Naive B cell (primary cell): ENCODE data around the gene GSTM1. TPM values are rescaled to one million over a fixed set of nuclear protein-coding genes. Genes with fewer than 3 reads are reported as not detected.

Source experiments
- ATAC-seq, 2 donors: fragments of 150-1000 bp; cut with Tn5 transposase; 2 replicates each; pipeline ENCODE4 v1.10.0; 2021; ENCODE audit warnings: low read depth in 2 of 2, mild to moderate bottlenecking in 2 of 2, moderate library complexity in 2 of 2
- DNase-seq: peaks from one replicate; pipeline ENCODE4 v3.0.0; 2022
- H3K27ac Mint-ChIP-seq, 6 donors: one replicate each; pipeline ENCODE4 v1.8.0; 2020 to 2022; ENCODE audit warnings: mild to moderate bottlenecking in 6 of 6, mixed read lengths in 6 of 6, moderate library complexity in 5 of 6, inconsistent platforms in 2 of 6
- H3K27me3 Mint-ChIP-seq, 3 donors: one replicate each; pipeline ENCODE4 v1.8.0; 2021 to 2022; ENCODE audit warnings: mixed read lengths in 3 of 3, mild to moderate bottlenecking in 1 of 3
- H3K36me3 Mint-ChIP-seq, 2 donors: one replicate each; pipeline ENCODE4 v1.8.0; 2020 to 2022; ENCODE audit warnings: mixed read lengths in 2 of 2, inconsistent platforms in 1 of 2, mild to moderate bottlenecking in 1 of 2
- H3K4me1 Mint-ChIP-seq, 3 donors: one replicate each; pipeline ENCODE4 v1.8.0; 2020 to 2022; ENCODE audit warnings: mixed read lengths in 3 of 3, inconsistent platforms in 1 of 3, mild to moderate bottlenecking in 1 of 3, moderate library complexity in 1 of 3
- H3K4me3 Mint-ChIP-seq, 8 donors: one replicate each; pipeline ENCODE4 v1.8.0; 2020 to 2022; ENCODE audit warnings: mild to moderate bottlenecking in 8 of 8, mixed read lengths in 8 of 8, moderate library complexity in 8 of 8, inconsistent platforms in 2 of 8
- H3K9me3 Mint-ChIP-seq, 7 donors: one replicate each; pipeline ENCODE4 v1.8.0; 2020 to 2022; ENCODE audit warnings: mixed read lengths in 7 of 7, mild to moderate bottlenecking in 5 of 7, inconsistent platforms in 2 of 7, moderate library complexity in 1 of 7
- polyA plus RNA-seq, 6 donors: library from polyadenylated mRNA; unstranded; fragments of 300-500 nt; fragmentation: Illumina TruSeq; gene quantifications; one replicate each; pipeline ENCODE4 v1.2.3, GENCODE V29; 2021; ENCODE audit warnings: low read depth in 6 of 6

Gene GSTM1
- 10 to 100 TPM in 4 of 6 donors, not detected in 2; 36.6 to 90.7 (median 46.5) TPM for polyA plus RNA-seq

DNA sequence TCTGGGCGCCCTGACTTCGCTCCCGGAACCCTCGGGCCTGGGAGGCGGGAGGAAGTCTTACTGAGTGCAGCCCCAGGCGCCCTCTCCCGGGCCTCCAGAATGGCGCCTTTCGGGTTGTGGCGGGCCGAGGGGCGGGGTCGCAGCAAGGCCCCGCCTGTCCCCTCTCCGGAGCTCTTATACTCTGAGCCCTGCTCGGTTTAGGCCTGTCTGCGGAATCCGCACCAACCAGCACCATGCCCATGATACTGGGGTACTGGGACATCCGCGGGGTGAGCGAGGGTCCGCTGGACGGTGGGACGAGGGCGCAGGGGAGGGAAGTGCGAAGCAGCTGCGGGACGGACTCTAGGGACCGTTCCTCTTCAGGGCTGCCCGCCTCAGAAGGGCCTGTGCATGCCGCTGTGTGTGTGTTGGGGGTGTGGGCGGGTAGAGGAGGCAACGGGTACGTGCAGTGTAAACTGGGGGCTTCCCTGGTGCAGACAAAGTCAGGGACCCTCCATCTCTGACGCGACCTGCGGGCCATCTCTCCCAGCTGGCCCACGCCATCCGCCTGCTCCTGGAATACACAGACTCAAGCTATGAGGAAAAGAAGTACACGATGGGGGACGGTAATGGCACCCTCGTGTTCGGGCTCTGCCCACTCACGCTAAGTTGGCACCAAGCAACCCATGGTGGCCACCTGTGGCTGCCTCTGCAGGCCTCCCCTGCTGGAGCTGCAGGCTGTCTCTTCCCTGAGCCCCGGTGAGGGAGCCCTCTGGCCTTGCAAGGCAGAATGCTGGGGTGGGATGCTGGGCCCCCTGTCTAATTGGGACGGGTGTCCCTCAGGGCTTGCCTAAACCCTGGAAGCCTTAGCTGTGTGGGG lies at the start of gene GSTM1:
GSTM1 (plus strand) TSS at position 177 of the 859 bp plus-strand sequence; CDS start at position 234, 57 bp downstream.
- ATAC-seq (peak; percentile 99), DNase-seq (no peak)
- Mint-ChIP-seq H3K4me3 (peak within 1 kb of the TSS in 6 of 8 donors; percentile 80 to 93 (median 90)), H3K4me1 (peaks cover 0 to 9% (median 0%) of the 10 kb centered on the region in 3 donors), H3K27ac (peak within 1 kb of the TSS in 4 of 6 donors; percentile 44 to 82 (median 73)), H3K27me3 (no peaks in the 10 kb centered on the region), H3K9me3 (peaks cover 0 to 6% (median 0%) of the 10 kb centered on the region in 7 donors), H3K36me3 (no peaks in the 10 kb centered on the region)

DNA sequence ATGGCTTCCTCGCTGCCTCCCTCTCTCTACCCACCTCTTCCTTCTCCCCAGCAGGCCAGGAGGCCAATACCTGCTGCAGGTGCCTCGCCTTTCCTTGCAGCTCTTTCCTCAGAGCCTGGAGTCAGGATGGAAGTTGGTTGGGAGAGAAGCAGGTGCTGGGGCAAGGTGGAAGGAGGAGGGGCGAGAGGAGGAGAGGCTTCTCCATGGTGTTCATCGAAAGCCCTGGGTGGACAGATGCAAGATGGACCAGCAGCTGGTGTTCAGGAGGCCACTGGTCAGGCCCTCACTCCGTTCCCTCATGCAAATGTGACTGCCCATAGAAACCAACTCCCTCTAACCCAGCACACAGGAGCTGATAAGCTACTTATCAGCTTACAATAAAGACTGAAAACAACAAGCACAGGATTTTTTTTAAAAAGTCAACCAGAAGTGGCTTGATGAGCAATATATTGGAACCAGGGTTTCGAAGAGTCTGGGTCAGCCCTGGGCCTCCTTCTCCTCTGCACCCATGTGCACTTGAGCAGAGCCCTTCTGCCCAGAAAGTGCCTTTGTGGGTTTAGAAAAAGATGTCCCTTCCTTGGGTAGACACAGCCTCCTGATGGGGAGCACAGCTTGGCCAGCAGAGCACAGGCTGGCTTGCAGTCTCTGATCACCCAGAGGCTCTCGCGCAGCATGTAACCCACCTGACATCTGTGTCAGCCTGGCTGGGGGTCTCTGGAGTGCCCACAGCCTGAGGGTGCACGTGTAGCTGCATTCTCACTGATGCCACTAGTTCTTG lies 48.4 kb upstream of the GSTM1 start:
- no peak for DNase-seq
- H3K4me3 Mint-ChIP-seq = no peak overlapping the region

DNA sequence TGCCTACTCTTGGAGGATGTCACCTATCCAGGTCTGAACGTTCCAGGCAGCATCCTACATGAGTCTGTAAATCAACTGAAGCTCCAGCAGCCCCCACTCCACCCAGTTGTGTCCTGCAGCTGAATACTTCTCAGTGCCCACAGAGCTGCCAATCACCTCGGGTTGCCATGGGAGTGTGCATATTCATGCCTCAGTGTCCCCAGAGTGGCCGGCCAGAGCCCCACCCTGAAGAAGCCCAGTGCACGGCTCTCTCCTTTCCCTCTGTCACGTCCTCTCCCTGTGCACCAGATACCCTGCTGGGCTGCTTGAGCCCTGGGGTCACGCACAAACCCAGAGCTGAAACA lies 47.8 kb upstream of the GSTM1 start:
- no peak overlapping the region for H3K4me3 Mint-ChIP-seq
- H3K36me3 Mint-ChIP-seq = no peaks in the 10 kb centered on the region
- H3K4me1 Mint-ChIP-seq = peaks cover 3 to 17% (median 16%) of the 10 kb centered on the region in 3 donors
- DNase-seq (no peak), ATAC-seq (no peak)
- no peaks in the 10 kb centered on the region for H3K9me3 Mint-ChIP-seq
- peak overlapping the region in 1 of 6 donors; percentile 49 for H3K27ac Mint-ChIP-seq
- H3K27me3 Mint-ChIP-seq = peaks cover 0 to 13% (median 5%) of the 10 kb centered on the region in 3 donors

More for the DNA sequence above, 48.4 kb upstream of the GSTM1 start:
- ATAC-seq = no peak
- Mint-ChIP-seq H3K27me3 (peaks cover 0 to 13% (median 5%) of the 10 kb centered on the region in 3 donors), H3K27ac (peak overlapping the region in 1 of 6 donors; percentile 33), H3K4me1 (peaks cover 3 to 17% (median 16%) of the 10 kb centered on the region in 3 donors), H3K9me3 (no peaks in the 10 kb centered on the region), H3K36me3 (no peaks in the 10 kb centered on the region)

DNA sequence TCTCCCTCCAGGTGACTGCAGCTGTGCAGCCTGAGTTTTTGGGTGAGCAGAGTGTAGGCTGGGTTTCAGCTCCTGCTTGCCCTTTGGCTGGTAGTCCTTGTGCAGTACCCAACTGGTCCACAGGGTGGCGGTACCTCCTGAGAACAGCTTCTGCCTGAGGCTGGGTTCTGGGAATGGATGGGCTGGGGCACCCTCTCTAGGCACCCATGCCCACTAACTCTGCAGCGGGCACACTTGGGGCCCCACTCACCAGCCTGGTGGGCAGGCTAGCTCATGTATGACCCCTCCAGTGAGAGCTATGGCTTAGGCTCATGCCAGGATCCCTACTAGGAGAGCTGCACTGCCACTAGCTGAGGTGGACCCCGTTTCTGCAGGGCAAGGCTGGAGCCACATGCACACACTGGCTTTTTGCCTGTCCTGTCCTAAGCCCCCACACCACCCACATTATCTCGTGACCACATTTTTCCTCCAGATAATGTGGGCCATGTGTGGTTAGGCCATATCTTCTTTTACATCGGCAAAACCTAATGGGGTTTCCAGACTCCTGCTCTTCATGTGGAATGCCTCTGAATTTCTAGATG lies 47.2 kb upstream of the GSTM1 start:
- Mint-ChIP-seq H3K27ac (peak overlapping the region in 1 of 6 donors; percentile 49), H3K4me1 (peaks cover 3 to 17% (median 16%) of the 10 kb centered on the region in 3 donors), H3K36me3 (no peaks in the 10 kb centered on the region), H3K4me3 (no peak overlapping the region), H3K27me3 (peaks cover 4 to 13% (median 5%) of the 10 kb centered on the region in 3 donors), H3K9me3 (no peaks in the 10 kb centered on the region)
- ATAC-seq (peak; percentile 65 to 72), DNase-seq (peak; percentile 77)

DNA sequence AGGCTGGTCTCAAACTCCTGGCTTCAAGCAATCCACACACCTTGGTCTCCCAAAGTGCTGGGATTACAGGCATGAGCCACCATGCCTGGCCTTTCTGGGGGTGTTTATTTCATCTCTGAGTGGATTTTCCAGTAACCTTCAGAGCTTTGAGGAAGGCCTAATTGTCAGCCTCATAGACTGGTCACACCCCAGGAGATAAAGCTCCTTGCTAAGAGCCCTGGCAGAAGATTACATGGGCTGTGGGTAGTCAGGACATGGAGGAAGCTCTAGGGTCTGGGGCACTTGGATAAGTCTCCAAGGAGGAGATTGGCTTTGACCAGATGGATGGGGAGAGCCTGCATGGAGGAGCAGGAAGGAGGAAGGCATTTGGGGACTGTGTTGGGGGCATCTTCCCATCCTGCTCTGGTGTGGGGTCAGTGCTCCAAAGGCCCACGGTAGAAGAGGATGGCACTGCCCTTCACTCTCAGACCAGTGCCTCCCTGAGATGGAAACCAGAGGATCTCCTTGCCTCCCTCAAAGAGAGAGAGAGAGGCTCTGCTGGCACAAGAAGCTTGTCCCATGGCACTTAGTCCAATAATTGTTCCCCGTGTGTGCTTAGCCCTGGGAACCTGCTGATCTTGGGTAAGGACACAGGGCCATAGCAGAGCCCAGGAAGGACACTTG lies 46.4 kb upstream of the GSTM1 start:
- no peaks in the 10 kb centered on the region for H3K36me3 Mint-ChIP-seq
- peak overlapping the region in 1 of 6 donors; percentile 65 for H3K27ac Mint-ChIP-seq
- no peak overlapping the region for H3K4me3 Mint-ChIP-seq
- no peaks in the 10 kb centered on the region for H3K9me3 Mint-ChIP-seq
- DNase-seq = no peak
- H3K4me1 Mint-ChIP-seq = peaks cover 3 to 17% (median 16%) of the 10 kb centered on the region in 3 donors
- ATAC-seq = no peak
- H3K27me3 Mint-ChIP-seq = peaks cover 4 to 13% (median 5%) of the 10 kb centered on the region in 3 donors

DNA sequence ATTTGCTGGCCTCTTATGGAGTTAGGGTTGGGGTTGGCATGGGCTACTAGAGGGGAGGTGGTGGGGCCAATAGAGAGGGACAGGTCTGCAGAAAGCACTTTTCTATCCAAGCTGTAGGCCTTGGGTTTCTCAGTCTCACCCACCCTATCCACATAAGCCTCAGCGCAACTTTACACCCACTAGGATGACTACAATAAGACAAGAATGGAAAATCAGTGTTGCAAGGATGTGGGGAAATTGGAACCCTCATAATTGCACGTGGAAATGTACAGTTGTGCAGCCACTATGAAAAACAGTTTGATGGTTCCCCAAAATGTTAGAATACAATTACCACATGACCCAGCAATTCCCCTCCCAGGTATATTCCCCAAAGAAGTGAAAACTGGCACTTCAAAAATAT lies 45.8 kb upstream of the GSTM1 start:
- Mint-ChIP-seq H3K4me3 (no peak overlapping the region), H3K4me1 (peaks cover 3 to 17% (median 16%) of the 10 kb centered on the region in 3 donors), H3K36me3 (no peaks in the 10 kb centered on the region), H3K27ac (no peak overlapping the region), H3K27me3 (peaks cover 4 to 13% (median 5%) of the 10 kb centered on the region in 3 donors), H3K9me3 (no peaks in the 10 kb centered on the region)
- ATAC-seq (no peak), DNase-seq (no peak)

DNA sequence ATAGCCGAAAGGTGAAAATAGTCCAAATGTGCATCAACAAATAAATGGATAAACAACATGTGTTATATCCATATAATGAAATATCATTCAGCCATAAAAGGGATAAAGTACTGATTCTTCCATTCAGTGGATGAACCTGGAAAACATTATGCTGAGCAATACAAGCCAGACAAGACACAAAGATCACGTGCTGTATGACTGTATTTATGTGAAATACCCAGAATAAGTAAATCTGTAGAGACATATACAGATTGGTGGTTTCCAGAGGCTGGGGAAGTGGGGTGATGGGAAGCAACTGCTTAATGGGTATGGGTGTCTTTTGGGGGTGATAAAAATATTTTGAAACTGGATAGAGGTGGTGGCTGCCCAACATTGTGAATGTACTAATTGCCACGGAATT lies 45.0 kb upstream of the GSTM1 start:
- Mint-ChIP-seq H3K27me3 (peaks cover 4 to 8% (median 5%) of the 10 kb centered on the region in 3 donors), H3K36me3 (no peaks in the 10 kb centered on the region), H3K4me3 (peak overlapping the region in 1 of 8 donors; percentile 36), H3K27ac (peak overlapping the region in 1 of 6 donors; percentile 83), H3K9me3 (no peaks in the 10 kb centered on the region), H3K4me1 (peaks cover 3 to 17% (median 16%) of the 10 kb centered on the region in 3 donors)
- no peak for ATAC-seq
- DNase-seq = no peak

DNA sequence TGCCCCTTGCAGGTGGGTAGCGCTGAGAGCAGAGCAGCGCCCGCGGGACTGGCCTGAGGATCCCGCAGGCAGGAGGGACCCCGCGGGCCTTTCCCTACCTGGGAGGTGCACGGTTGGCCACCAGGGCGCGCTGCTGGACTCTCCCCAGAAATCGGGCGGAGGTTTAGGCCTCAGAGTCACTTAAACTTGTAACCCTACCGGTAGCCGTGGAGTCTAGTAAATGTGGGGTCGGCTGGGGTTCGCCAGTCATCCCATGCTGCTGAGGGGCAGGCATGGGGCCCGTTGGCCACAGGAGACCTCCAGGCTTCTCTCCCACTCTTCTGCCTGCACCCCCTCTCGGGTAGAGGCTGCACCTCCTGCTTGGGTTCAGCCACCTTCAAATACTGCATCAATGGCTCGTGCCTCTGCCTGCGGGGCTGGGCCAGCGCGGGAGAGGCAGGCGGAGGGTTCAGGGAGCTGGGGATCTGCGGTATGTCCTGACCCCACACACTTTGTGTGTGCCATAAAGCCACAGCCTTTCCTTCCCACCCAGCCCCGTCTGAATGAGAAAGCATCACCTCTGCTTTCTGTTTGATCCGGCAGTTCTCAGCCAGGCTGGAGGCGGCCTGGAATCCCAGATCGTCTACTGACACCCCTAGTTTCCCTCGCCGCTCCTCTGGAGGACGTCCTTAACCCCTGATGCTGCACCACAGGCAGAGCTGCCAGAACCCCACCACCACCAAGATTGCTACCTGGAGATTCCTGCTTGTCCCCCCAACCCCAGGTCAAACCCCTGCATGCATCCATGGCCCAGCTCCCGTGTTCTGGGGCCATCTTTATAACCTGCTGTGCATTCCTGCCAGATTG lies 44.0 kb upstream of the GSTM1 start:
- H3K4me3 Mint-ChIP-seq = no peak overlapping the region
- no peaks in the 10 kb centered on the region for H3K9me3 Mint-ChIP-seq
- peak; percentile 75 for DNase-seq
- H3K4me1 Mint-ChIP-seq = peaks cover 3 to 17% (median 16%) of the 10 kb centered on the region in 3 donors
- ATAC-seq = peak; percentile 93 to 96
- no peak overlapping the region for H3K27ac Mint-ChIP-seq
- no peaks in the 10 kb centered on the region for H3K36me3 Mint-ChIP-seq
- H3K27me3 Mint-ChIP-seq = peaks cover 2 to 5% (median 4%) of the 10 kb centered on the region in 3 donors

DNA sequence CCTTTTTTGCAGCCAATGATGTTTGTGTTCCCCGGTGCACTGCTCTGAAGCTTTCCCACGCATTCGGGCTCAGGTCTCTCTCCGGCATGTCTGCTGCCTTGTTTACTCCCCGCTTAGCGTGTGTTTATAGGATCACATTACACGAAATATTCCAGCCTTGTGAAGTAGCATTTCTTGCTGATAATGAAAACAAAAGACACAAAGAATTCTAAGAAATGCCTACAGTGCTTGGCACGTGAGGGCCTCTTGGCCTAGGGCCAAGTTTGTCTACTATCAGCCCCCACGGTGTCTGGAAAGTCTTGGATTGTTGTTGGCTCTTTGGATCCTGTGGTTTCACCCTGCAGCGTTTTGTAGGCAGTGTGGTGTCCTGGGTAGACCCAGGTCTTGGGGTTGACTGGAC lies 42.9 kb upstream of the GSTM1 start:
- Mint-ChIP-seq H3K27ac (no peak overlapping the region), H3K4me1 (peaks cover 3 to 17% (median 16%) of the 10 kb centered on the region in 3 donors), H3K9me3 (no peaks in the 10 kb centered on the region), H3K4me3 (no peak overlapping the region), H3K27me3 (peaks cover 0 to 5% (median 4%) of the 10 kb centered on the region in 3 donors), H3K36me3 (no peaks in the 10 kb centered on the region)
- ATAC-seq = no peak
- DNase-seq = no peak

DNA sequence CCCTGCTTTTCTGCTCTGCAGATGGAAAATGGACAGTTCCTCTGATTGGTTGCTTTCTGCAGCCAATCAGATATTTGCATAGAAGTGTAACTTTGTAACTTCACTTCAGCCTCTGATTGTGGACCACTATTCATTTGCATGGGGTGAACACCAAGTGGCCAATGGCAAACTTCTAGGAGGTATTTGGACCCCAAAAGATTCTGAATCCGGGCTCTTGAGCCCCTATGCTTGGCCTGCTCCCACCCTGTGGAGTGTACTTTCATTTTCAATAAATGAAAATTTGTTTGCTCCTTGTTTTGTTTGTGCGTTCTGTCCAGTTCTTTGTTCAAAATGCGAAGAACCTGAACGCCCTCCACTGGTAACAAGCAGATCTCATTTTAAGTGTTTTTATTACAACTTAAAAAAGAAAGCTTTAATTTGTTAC lies 38.1 kb upstream of the GSTM1 start:
- Mint-ChIP-seq H3K27ac (no peak overlapping the region), H3K9me3 (no peaks in the 10 kb centered on the region)
- no peak for ATAC-seq

DNA sequence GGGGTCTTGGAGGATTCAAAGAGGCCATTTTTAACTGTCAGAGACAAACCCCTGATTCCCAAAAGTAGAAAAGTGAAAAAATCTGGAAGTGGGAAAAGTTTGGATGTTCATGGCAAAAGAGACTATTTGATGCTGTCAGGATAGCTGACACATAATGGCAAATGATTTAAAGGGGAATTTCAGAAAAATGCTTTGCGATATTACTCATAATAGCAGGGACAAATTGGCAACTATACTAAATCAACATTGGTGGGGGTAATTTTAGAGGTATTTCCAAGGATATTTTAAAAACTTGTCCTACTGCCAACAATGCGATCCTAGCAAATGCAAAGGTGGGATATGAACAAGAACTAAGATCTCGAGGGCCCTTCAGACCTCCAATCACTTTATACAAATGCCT lies 37.0 kb upstream of the GSTM1 start:
- H3K4me1 Mint-ChIP-seq = peaks cover 7 to 14% (median 9%) of the 10 kb centered on the region in 3 donors
- ATAC-seq = no peak
- H3K27me3 Mint-ChIP-seq = peaks cover 11 to 28% (median 13%) of the 10 kb centered on the region in 3 donors
- no peaks in the 10 kb centered on the region for H3K9me3 Mint-ChIP-seq
- no peak for DNase-seq
- H3K27ac Mint-ChIP-seq = no peak overlapping the region
- H3K36me3 Mint-ChIP-seq = no peaks in the 10 kb centered on the region
- no peak overlapping the region for H3K4me3 Mint-ChIP-seq

More for the DNA sequence above, 38.1 kb upstream of the GSTM1 start:
- no peak overlapping the region for H3K4me3 Mint-ChIP-seq
- no peak for DNase-seq
- no peaks in the 10 kb centered on the region for H3K36me3 Mint-ChIP-seq
- peaks cover 0 to 2% (median 0%) of the 10 kb centered on the region in 3 donors for H3K4me1 Mint-ChIP-seq
- peaks cover 11 to 28% (median 18%) of the 10 kb centered on the region in 3 donors for H3K27me3 Mint-ChIP-seq

DNA sequence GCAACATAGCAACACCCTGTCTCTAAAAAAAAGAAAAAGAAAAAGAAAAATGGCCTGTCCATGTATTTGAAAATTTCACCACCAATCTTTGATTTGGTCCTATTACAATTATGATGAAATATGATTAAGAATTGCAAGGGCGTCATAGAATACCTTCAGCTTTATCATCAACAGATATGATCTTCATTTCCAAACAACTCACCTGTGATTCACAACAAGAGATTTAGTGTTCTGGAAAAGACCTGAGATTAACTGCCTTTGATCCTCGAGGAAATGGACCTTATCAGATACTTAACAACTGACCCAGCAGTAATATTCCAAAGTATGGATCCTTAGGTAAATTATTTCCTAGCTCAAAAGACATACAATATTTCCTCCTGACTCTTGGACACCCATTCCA lies 35.2 kb upstream of the GSTM1 start:
- Mint-ChIP-seq H3K4me1 (peaks cover 18 to 26% (median 22%) of the 10 kb centered on the region in 3 donors), H3K27me3 (peaks cover 11 to 28% (median 13%) of the 10 kb centered on the region in 3 donors), H3K9me3 (no peaks in the 10 kb centered on the region), H3K36me3 (no peaks in the 10 kb centered on the region), H3K4me3 (peak overlapping the region in 1 of 8 donors; percentile 63), H3K27ac (no peak overlapping the region)
- no peak for DNase-seq
- no peak for ATAC-seq
